ENCODE data around the gene GK. TPM values are rescaled to one million over a fixed set of nuclear protein-coding genes. Genes with fewer than 3 reads are reported as not detected.
"Not testable (repeated sequence)": the region's sequence is repeated elsewhere in the genome, so short reads cannot be mapped to it uniquely, and the experiment has no call there.

The GK gene
- total and polyA plus RNA-seq, 3 donors from 2014 or later, result 3.3 to 10.5 (median 5.0) TPM

GRCh38 chrX:30649859-30650258, 3.4 kb upstream of the GK start:
- Histone ChIP-seq H3K27me3 (no peaks in the 10 kb centered on the region), H3K4me3 (no peak overlapping the region), H3K4me1 (no peaks in the 10 kb centered on the region), H3K9me3 (no peaks in the 10 kb centered on the region), H3K36me3 (ENCODE audit: low read depth, missing control alignments) (no peaks in the 10 kb centered on the region), H3K27ac (no peak overlapping the region)
- DNase-seq, result no peak
- WGBS, 2 donors, result 52 to 100% methylated on average over 1 to 2 of the region's 2 CpGs
- intact Hi-C loops (cut with DNase I; ENCODE audit: low total_unique reads), result no loop called here
- TF ChIP-seq, protein P1, sequence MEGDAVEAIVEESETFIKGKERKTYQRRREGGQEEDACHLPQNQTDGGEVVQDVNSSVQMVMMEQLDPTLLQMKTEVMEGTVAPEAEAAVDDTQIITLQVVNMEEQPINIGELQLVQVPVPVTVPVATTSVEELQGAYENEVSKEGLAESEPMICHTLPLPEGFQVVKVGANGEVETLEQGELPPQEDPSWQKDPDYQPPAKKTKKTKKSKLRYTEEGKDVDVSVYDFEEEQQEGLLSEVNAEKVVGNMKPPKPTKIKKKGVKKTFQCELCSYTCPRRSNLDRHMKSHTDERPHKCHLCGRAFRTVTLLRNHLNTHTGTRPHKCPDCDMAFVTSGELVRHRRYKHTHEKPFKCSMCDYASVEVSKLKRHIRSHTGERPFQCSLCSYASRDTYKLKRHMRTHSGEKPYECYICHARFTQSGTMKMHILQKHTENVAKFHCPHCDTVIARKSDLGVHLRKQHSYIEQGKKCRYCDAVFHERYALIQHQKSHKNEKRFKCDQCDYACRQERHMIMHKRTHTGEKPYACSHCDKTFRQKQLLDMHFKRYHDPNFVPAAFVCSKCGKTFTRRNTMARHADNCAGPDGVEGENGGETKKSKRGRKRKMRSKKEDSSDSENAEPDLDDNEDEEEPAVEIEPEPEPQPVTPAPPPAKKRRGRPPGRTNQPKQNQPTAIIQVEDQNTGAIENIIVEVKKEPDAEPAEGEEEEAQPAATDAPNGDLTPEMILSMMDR (IDR thresholded peaks at IDR 0.05), result no peak
- no peak for TF ChIP-seq POLR2A (IDR thresholded peaks at IDR 0.05)

- peak overlapping the region in 1 of 2 donors; percentile 11 for H3K27ac ChIP-seq
- H3K27me3 ChIP-seq, result no peaks in the 10 kb centered on the region
- no peaks in the 10 kb centered on the region for H3K9me3 ChIP-seq
- intact Hi-C loops (cut with DNase I; ENCODE audit: low total_unique reads), result no loop called here
- DNase-seq, result peak; percentile 96
- 0 to 1% methylated on average over 1 to 36 of the region's 65 CpGs for WGBS, 2 donors
- peak overlapping the region; percentile 56 to 69 for H3K4me3 ChIP-seq
- no peaks in the 10 kb centered on the region for H3K4me1 ChIP-seq
- H3K36me3 ChIP-seq (ENCODE audit: low read depth, missing control alignments), result no peaks in the 10 kb centered on the region
- TF ChIP-seq, protein P1 (IDR thresholded peaks at IDR 0.05), result no peak
- TF ChIP-seq POLR2A (IDR thresholded peaks at IDR 0.05), result no peak
Observed at GRCh38 chrX:30652527-30653414, 452 bp upstream of the GK start.

DNA sequence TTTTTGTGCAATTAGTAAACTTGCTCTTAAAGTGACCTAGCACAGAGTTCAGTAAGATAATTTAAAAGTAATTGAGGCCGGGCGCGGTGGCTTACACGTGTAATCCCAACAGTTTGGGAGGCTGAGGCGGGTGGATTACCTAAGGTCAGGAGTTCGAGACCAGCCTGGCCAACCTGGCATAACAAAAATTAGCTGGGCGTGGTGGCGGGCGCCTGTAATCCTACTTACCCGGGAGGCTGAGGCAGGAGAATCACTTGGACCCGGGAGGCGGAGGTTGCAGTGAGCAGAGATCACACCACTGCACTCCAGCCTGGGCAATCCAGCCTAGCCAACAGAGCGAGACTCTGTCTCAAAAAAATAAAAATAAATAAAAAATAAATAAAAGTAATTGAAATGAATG, 1.2 kb downstream of the GK start:
- 74 to 88% methylated on average over 11 to 13 of the region's 13 CpGs for WGBS, 2 donors
- H3K27ac ChIP-seq; H3K27me3 ChIP-seq; H3K4me3 ChIP-seq; H3K9me3 ChIP-seq; DNase-seq; H3K4me1 ChIP-seq; intact Hi-C loops (cut with DNase I; ENCODE audit: low total_unique reads); H3K36me3 ChIP-seq (ENCODE audit: low read depth, missing control alignments): not testable (repeated sequence)

- H3K9me3 ChIP-seq, result no peaks in the 10 kb centered on the region
- TF ChIP-seq, protein P1 (IDR thresholded peaks at IDR 0.05), result no peak
- TF ChIP-seq POLR2A (IDR thresholded peaks at IDR 0.05), result no peak
Observed at GRCh38 chrX:30654989-30655607, 1.9 kb downstream of the GK start.

DNA sequence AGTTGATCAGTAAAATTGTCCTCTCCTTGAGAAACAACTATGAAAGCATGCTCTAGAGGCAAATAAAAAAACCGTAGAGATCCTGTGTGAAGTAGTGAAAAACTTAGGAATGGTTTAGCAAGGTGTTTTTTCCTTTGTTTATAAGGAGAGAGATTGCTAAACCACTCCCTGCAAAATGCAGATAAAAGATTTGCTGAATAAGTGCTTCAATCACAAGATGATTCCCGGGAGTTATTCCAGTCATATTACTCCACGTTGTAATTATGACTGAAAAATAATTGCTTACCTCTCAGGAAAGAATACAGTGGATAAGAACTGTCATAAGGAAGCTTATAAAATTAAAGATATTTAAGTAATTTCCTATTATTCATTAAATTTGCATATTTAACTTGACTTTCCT, 2.8 kb downstream of the GK start:
- Histone ChIP-seq H3K27me3 (no peaks in the 10 kb centered on the region), H3K27ac (no peak overlapping the region), H3K36me3 (ENCODE audit: low read depth, missing control alignments) (no peaks in the 10 kb centered on the region), H3K9me3 (no peaks in the 10 kb centered on the region), H3K4me1 (no peaks in the 10 kb centered on the region), H3K4me3 (no peak overlapping the region)
- TF ChIP-seq, protein P1 (IDR thresholded peaks at IDR 0.05), result no peak
- no peak for TF ChIP-seq POLR2A (IDR thresholded peaks at IDR 0.05)
- DNase-seq, result no peak
- intact Hi-C loops (cut with DNase I; ENCODE audit: low total_unique reads), result no loop called here
- 82 to 84% methylated on average over 3 of the region's 3 CpGs for WGBS, 2 donors

More at GRCh38 chrX:30654989-30655607, 1.9 kb downstream of the GK start:
- Histone ChIP-seq H3K4me1 (no peaks in the 10 kb centered on the region), H3K27me3 (no peaks in the 10 kb centered on the region), H3K4me3 (no peak overlapping the region), H3K27ac (no peak overlapping the region), H3K36me3 (ENCODE audit: low read depth, missing control alignments) (no peaks in the 10 kb centered on the region)
- 74 to 85% methylated on average over 2 of the region's 2 CpGs for WGBS, 2 donors
- intact Hi-C loops (cut with DNase I; ENCODE audit: low total_unique reads), result no loop called here
- no peak for DNase-seq

Measured in testis (tissue), 3 donors.